Lower lobe of right lung (tissue), 2 donors: ENCODE measurements around the gene GGACT. TPM values are rescaled to one million over a fixed set of nuclear protein-coding genes. Genes with fewer than 3 reads are reported as not detected.

Experiments
- ATAC-seq, 2 donors: fragments of 200-7000 bp; cut with Tn5 transposase; one replicate each; pipeline ENCODE4 v1.9.1; 2020 to 2022; ENCODE audit warnings: mild to moderate bottlenecking in 2 of 2, moderate library complexity in 2 of 2
- DNase-seq: peaks from one replicate; pipeline ENCODE4 v3.0.0-alpha.2; 2020
- H3K27ac ChIP-seq: fragments of 200-600 bp; one replicate; pipeline ENCODE4 v1.8.0; 2022
- H3K27me3 ChIP-seq: fragments of 200-600 bp; one replicate; pipeline ENCODE4 v1.8.0; 2022; ENCODE audit warnings: low read depth
- H3K36me3 ChIP-seq: fragments of 200-600 bp; one replicate; pipeline ENCODE4 v1.8.0; 2022; ENCODE audit warnings: mild to moderate bottlenecking
- H3K4me1 ChIP-seq: fragments of 200-600 bp; one replicate; pipeline ENCODE4 v1.8.0; 2022
- H3K4me3 ChIP-seq: fragments of 200-600 bp; one replicate; pipeline ENCODE4 v1.8.0; 2022; ENCODE audit warnings: mild to moderate bottlenecking
- H3K9me3 ChIP-seq: fragments of 200-600 bp; one replicate; pipeline ENCODE4 v1.8.0; 2022
- intact Hi-C: fragments of 100-400 bp; cut with DNase I; formaldehyde crosslinking; loops from one replicate; pipeline ENCODE4 v1.11.0; 2022
- total RNA-seq: library from RNA; stranded (reverse); fragmentation: NEBNext Ultra II Directional; extraction: Animal tissue kit (Norgen Biotek cat#: 25700); gene quantifications from one replicate; pipeline ENCODE4 v1.2.1, GENCODE V29; 2021
- TF ChIP-seq, protein P1 (sequence below): fragments of 200-600 bp; IDR thresholded peaks from one replicate; pipeline ENCODE4 v1.8.0; 2022; ENCODE audit warnings: antibody characterized with exemption, mild to moderate bottlenecking
- donor health status: DM: no; HTN: yes; CAD: no; lungs with severe emphysema.

Gene GGACT
- total RNA-seq, 1 donor from 2014 or later: 3.4 TPM

GRCh38 chr13:100533588-100534041, 55.0 kb downstream of the GGACT start:
- intact Hi-C loops: no loop called here
- ATAC-seq (peak; percentile 73 to 91), DNase-seq (peak; percentile 61)
- Histone ChIP-seq H3K9me3 (no peaks in the 10 kb centered on the region), H3K36me3 (peaks cover 8% of the 10 kb centered on the region), H3K4me1 (no peaks in the 10 kb centered on the region), H3K27me3 (no peaks in the 10 kb centered on the region), H3K4me3 (no peak overlapping the region), H3K27ac (no peak overlapping the region)
- TF ChIP-seq, protein P1, sequence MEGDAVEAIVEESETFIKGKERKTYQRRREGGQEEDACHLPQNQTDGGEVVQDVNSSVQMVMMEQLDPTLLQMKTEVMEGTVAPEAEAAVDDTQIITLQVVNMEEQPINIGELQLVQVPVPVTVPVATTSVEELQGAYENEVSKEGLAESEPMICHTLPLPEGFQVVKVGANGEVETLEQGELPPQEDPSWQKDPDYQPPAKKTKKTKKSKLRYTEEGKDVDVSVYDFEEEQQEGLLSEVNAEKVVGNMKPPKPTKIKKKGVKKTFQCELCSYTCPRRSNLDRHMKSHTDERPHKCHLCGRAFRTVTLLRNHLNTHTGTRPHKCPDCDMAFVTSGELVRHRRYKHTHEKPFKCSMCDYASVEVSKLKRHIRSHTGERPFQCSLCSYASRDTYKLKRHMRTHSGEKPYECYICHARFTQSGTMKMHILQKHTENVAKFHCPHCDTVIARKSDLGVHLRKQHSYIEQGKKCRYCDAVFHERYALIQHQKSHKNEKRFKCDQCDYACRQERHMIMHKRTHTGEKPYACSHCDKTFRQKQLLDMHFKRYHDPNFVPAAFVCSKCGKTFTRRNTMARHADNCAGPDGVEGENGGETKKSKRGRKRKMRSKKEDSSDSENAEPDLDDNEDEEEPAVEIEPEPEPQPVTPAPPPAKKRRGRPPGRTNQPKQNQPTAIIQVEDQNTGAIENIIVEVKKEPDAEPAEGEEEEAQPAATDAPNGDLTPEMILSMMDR: no peak

DNA sequence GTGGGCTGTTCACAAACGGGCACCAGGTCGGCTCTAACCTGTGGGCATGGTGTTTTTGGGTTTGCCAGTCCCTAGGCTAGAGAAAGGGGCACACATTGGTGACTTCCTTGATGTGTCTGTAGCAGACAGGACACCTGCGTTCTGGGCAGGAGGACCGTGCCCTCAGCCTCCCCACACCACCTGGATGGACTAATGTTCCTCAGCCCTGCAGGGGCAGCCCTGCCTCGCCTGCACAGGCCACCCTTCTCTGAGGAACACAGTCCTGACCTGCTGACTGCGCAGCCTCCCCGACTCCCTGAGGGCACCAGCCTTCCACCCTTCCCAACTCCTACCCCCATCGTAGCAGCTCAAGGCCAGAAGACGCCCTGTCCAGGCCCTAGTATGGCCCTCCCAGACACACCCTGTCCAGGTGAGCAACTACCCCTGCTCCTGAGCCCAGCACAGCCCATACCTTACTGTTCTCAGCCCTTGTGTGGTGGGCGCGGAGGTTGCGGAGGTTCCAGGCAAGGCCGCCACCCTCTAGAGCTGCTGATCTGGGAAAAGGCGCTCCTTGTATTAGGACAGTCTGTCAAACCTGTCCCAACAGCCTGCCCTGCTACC, 55.7 kb downstream of the GGACT start:
- TF ChIP-seq, protein P1: no peak

DNA sequence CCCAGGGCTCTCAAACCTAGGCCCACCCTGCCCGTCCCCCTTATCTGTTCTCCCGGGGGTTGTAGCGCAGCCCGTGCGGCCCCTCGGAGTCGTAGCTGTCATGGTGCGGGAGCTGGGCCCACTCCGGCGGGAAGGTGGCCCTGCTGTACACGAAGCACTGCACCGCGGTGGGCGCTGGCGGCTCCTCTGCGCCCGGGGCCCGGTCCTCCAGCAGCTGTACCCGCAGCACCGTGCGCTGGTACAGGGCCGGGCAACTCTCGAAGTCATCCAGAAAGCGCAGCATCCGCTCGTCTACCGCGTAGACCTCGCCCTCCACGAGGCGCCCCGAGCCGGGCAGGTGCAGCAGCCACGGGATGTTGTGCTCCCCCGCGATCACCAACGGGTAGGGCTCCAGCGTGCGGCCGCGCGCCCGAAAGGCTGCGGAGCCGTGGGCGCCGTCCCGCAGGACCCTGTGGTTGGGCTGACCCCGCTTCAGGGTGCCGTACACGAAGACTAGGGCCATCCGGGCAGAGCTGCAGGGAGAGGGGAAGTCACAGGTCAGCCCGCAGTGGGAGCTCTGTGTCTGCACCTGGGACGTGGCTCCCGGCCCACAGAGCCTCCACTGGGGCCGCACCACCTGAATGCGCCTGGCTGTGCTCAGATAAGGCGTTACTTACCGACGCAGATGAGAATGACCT, 56.4 kb downstream of the GGACT start:
- Histone ChIP-seq H3K9me3 (no peaks in the 10 kb centered on the region), H3K4me3 (no peak overlapping the region), H3K36me3 (peaks cover 14% of the 10 kb centered on the region), H3K27me3 (no peaks in the 10 kb centered on the region), H3K27ac (no peak overlapping the region), H3K4me1 (no peaks in the 10 kb centered on the region)
- intact Hi-C loops: no loop called here
- TF ChIP-seq, protein P1: no peak
- ATAC-seq (no peak), DNase-seq (no peak)

More for the DNA sequence above, 55.7 kb downstream of the GGACT start:
- Histone ChIP-seq H3K4me3 (no peak overlapping the region), H3K4me1 (no peaks in the 10 kb centered on the region), H3K27me3 (no peaks in the 10 kb centered on the region), H3K9me3 (no peaks in the 10 kb centered on the region), H3K36me3 (peaks cover 8% of the 10 kb centered on the region), H3K27ac (no peak overlapping the region)
- ATAC-seq (peak; percentile 3 to 17), DNase-seq (no peak)
- intact Hi-C loops: no loop called here

DNA sequence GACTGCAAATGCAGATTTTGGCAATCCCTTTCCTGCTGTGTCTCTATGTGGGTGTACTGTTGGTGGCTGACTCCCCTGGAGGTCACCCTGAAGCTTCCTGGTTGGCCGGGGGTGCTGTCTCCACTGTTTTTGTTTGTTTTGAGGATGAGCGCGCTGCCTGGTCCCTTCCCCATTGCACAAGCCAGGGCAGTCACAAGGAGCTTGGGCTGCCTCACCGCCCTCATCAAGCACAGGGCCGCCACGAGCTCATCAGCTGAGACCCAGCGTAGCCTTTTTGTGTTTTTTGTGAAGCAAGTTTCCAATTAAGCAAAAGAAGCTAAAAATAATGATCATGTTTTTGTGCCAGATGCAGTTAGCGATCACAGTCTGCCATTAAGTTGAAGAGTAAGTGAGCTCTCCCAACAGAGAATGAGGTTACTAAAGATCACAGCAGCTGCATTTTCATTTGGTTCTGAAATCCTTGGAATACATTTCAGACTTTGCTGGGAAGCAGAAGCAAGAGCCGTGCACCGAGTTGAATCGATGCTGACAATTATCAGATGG, 57.8 kb downstream of the GGACT start:
- intact Hi-C loops: no loop called here
- Histone ChIP-seq H3K4me1 (no peaks in the 10 kb centered on the region), H3K27me3 (no peaks in the 10 kb centered on the region), H3K36me3 (peaks cover 21% of the 10 kb centered on the region), H3K27ac (no peak overlapping the region), H3K9me3 (no peaks in the 10 kb centered on the region), H3K4me3 (no peak overlapping the region)
- DNase-seq (no peak), ATAC-seq (no peak)
- TF ChIP-seq, protein P1: no peak

DNA sequence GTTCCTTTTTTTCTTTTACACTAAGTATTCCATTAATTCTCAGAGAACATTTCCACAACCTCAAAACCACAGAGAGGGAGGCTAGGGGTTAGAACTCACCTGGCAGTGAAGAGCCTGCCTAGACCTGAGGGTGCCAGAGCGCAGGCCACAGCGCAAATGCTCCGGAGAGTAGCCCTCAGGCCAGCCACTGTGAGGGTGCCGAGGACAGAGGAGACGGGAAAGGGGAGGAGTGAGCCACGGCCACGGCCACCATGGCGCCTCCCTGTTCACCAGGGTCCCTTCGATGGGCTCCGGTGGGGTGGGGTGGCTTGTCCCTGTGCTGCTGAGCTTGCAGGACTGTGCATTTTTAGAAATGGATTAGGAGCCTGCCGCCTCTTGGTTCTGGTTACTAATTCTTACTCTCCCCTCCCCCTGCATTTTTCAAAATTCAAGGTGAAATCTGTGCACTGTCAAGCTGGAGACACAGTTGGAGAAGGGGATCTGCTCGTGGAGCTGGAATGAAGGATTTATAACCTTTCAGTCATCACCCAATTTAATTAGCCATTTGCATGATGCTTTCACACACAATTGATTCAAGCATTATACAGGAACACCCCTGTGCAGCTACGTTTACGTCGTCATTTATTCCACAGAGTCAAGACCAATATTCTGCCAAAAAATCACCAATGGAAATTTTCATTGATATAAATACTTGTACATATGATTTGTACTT, 58.8 kb downstream of the GGACT start:
- TF ChIP-seq, protein P1: no peak
- Histone ChIP-seq H3K36me3 (peaks cover 21% of the 10 kb centered on the region), H3K27ac (no peak overlapping the region), H3K9me3 (no peaks in the 10 kb centered on the region), H3K4me3 (no peak overlapping the region), H3K4me1 (no peaks in the 10 kb centered on the region), H3K27me3 (no peaks in the 10 kb centered on the region)
- no peak for ATAC-seq
- intact Hi-C loops: no loop called here
- DNase-seq: no peak
